Natural killer cell (primary cell): ENCODE measurements around the gene NEGR1. TPM values are rescaled to one million over a fixed set of nuclear protein-coding genes. Genes with fewer than 3 reads are reported as not detected.

Source experiments
- ATAC-seq, 3 donors: fragments of 150-1000 bp in 2 of 3; fragments of 200-7000 bp in 1 of 3; cut with Tn5 transposase; 1 replicate in 1 of 3; 2 replicates in 2 of 3; pipeline ENCODE4 v1.10.0; 2021; ENCODE audit warnings: mild to moderate bottlenecking in 2 of 3, moderate library complexity in 2 of 3
- DNase-seq, 2 donors: peaks; one replicate each; pipeline versions ENCODE4 v3.0.0 to v3.0.0-alpha.2; 2013 to 2021; ENCODE audit warnings: mixed read lengths in 1 of 2
- H3K27ac ChIP-seq: one replicate; pipeline ENCODE4 v1.5.1; 2013; ENCODE audit warnings: mild to moderate bottlenecking, low read length
- H3K27me3 ChIP-seq: one replicate; pipeline ENCODE4 v1.6.1; 2013; ENCODE audit warnings: low read length; ENCODE audit not compliant: control insufficient read depth, insufficient read depth
- H3K36me3 ChIP-seq: one replicate; pipeline ENCODE4 v1.6.1; 2013; ENCODE audit warnings: low read length; ENCODE audit not compliant: control insufficient read depth, insufficient read depth
- H3K4me1 ChIP-seq: one replicate; pipeline ENCODE4 v1.6.1; 2013; ENCODE audit warnings: low read length; ENCODE audit not compliant: control insufficient read depth, insufficient read depth
- H3K4me3 ChIP-seq: one replicate; pipeline ENCODE4 v1.5.1; 2013; ENCODE audit warnings: low read length
- H3K9me3 ChIP-seq: one replicate; pipeline ENCODE4 v1.6.1; 2013; ENCODE audit warnings: low read length; ENCODE audit not compliant: control insufficient read depth, insufficient read depth
- H3K27ac Mint-ChIP-seq, 2 donors: one replicate each; pipeline ENCODE4 v1.8.0; 2022; ENCODE audit warnings: mild to moderate bottlenecking in 2 of 2, mixed read lengths in 2 of 2, moderate library complexity in 1 of 2
- H3K27me3 Mint-ChIP-seq, 2 donors: one replicate each; pipeline ENCODE4 v1.8.0; 2022; ENCODE audit warnings: low read depth in 2 of 2, mixed read lengths in 2 of 2
- H3K36me3 Mint-ChIP-seq: one replicate; pipeline ENCODE4 v1.8.0; 2022; ENCODE audit warnings: mixed read lengths
- H3K4me1 Mint-ChIP-seq, 2 donors: one replicate each; pipeline ENCODE4 v1.8.0; 2022; ENCODE audit warnings: mixed read lengths in 2 of 2
- H3K4me3 Mint-ChIP-seq: one replicate; pipeline ENCODE4 v1.8.0; 2022; ENCODE audit warnings: mild to moderate bottlenecking, moderate library complexity, mixed read lengths
- H3K9me3 Mint-ChIP-seq, 2 donors: one replicate each; pipeline ENCODE4 v1.8.0; 2022; ENCODE audit warnings: mixed read lengths in 2 of 2
- CTCF ChIP-seq: fragments of 200-600 bp; IDR thresholded peaks from one replicate; pipeline ENCODE4 v1.8.0; 2022; ENCODE audit warnings: antibody characterized with exemption
- WGBS: methylation state at CpG from one replicate; pipeline ENCODE4 v1.1.7; 2013; ENCODE audit warnings: missing lambda C conversion rate; ENCODE audit not compliant: insufficient coverage; 5-methylcytosine and 5-hydroxymethylcytosine counted together
- intact Hi-C: fragments of 100-400 bp; cut with micrococcal nuclease; formaldehyde crosslinking; loops from one replicate; pipeline ENCODE4 v1.14.2; 2022
- total RNA-seq, 4 donors: library from RNA; stranded (reverse); fragments of 120-200 nt in 1 of 4; gene quantifications; one replicate each; pipeline versions ENCODE4 v1.2.3 to v1.2.4, GENCODE V29; 2013 to 2022

The NEGR1 gene
- total RNA-seq, 3 donors from 2014 or later (not counting 1 experiment from before 2014, with no cell fraction given), result 0.55 to 1.3 TPM; not detected in 1

GRCh38 chr1:71668065-71668464 is 614.3 kb downstream of the NEGR1 start:
- peaks cover 8 to 16% of the 10 kb centered on the region in 2 donors for H3K9me3 Mint-ChIP-seq
- H3K36me3 Mint-ChIP-seq, result no peaks in the 10 kb centered on the region
- H3K27ac Mint-ChIP-seq, result no peak overlapping the region
- no peaks in the 10 kb centered on the region for H3K4me1 ChIP-seq
- H3K4me3 Mint-ChIP-seq, result no peak overlapping the region
- TF ChIP-seq CTCF, result no peak
- no peaks in the 10 kb centered on the region for H3K27me3 Mint-ChIP-seq
- no peaks in the 10 kb centered on the region for H3K27me3 ChIP-seq
- intact Hi-C loops, result no loop called here
- no peaks in the 10 kb centered on the region for H3K4me1 Mint-ChIP-seq
- ATAC-seq (no peak), DNase-seq (no peak)
- no peaks in the 10 kb centered on the region for H3K9me3 ChIP-seq
- no peak overlapping the region for H3K4me3 ChIP-seq
- H3K27ac ChIP-seq, result no peak overlapping the region
- 86% methylated on average over 3 of the region's 3 CpGs for WGBS
- H3K36me3 ChIP-seq, result no peaks in the 10 kb centered on the region

DNA sequence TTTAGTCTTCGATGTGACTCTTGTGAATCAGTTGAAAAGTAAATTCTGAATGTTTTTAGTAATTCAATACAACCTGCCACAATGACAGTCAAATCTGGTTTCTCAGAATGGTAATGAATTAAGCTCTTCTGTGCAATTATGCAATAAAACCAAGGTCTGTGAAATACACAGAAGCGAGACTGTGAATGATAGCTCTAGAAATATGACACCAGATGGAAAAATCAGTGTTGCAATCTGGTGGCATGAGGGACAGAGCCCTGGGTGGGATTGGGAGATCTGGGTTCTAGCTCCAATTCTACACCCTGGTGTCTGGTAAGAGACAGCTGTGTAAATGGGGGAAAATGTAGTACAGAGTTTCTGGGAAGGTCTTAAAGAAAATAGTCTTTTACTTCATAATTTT is 615.1 kb downstream of the NEGR1 start:
- DNase-seq, result no peak
- no peak overlapping the region for H3K4me3 ChIP-seq
- no peaks in the 10 kb centered on the region for H3K4me1 Mint-ChIP-seq
- no peaks in the 10 kb centered on the region for H3K4me1 ChIP-seq
- no peaks in the 10 kb centered on the region for H3K27me3 Mint-ChIP-seq
- H3K27ac ChIP-seq, result no peak overlapping the region
- no peaks in the 10 kb centered on the region for H3K27me3 ChIP-seq
- ATAC-seq, result no peak
- WGBS, result 71% methylated on average over 1 of the region's 2 CpGs
- no peak for TF ChIP-seq CTCF
- H3K27ac Mint-ChIP-seq, result no peak overlapping the region
- H3K9me3 ChIP-seq, result no peaks in the 10 kb centered on the region
- no peaks in the 10 kb centered on the region for H3K36me3 ChIP-seq
- peaks cover 8 to 16% of the 10 kb centered on the region in 2 donors for H3K9me3 Mint-ChIP-seq
- H3K36me3 Mint-ChIP-seq, result no peaks in the 10 kb centered on the region
- intact Hi-C loops, result no loop called here
- no peak overlapping the region for H3K4me3 Mint-ChIP-seq

- Histone ChIP-seq H3K4me3 (no peak overlapping the region), H3K36me3 (no peaks in the 10 kb centered on the region), H3K9me3 (no peaks in the 10 kb centered on the region), H3K4me1 (no peaks in the 10 kb centered on the region), H3K27me3 (no peaks in the 10 kb centered on the region), H3K27ac (no peak overlapping the region)
- intact Hi-C loops, result no loop called here
- H3K4me3 Mint-ChIP-seq, result no peak overlapping the region
- no peaks in the 10 kb centered on the region for H3K36me3 Mint-ChIP-seq
- no peak for TF ChIP-seq CTCF
- peaks cover 8 to 13% of the 10 kb centered on the region in 2 donors for H3K9me3 Mint-ChIP-seq
- no peaks in the 10 kb centered on the region for H3K4me1 Mint-ChIP-seq
- no peak overlapping the region for H3K27ac Mint-ChIP-seq
- ATAC-seq, result no peak
- no peaks in the 10 kb centered on the region for H3K27me3 Mint-ChIP-seq
- DNase-seq, result no peak
These were observed 615.7 kb downstream of the NEGR1 start for GRCh38 chr1:71666609-71667008.

- H3K4me3 ChIP-seq, result no peak overlapping the region
- ATAC-seq (no peak), DNase-seq (no peak)
- no peaks in the 10 kb centered on the region for H3K9me3 ChIP-seq
- no peaks in the 10 kb centered on the region for H3K4me1 Mint-ChIP-seq
- no peak for TF ChIP-seq CTCF
- no peaks in the 10 kb centered on the region for H3K27me3 ChIP-seq
- WGBS, result 91% methylated on average over 3 of the region's 4 CpGs
- H3K36me3 Mint-ChIP-seq, result no peaks in the 10 kb centered on the region
- no peak overlapping the region for H3K4me3 Mint-ChIP-seq
- peaks cover 2 to 11% of the 10 kb centered on the region in 2 donors for H3K9me3 Mint-ChIP-seq
- H3K27ac ChIP-seq, result no peak overlapping the region
- H3K36me3 ChIP-seq, result no peaks in the 10 kb centered on the region
- H3K4me1 ChIP-seq, result no peaks in the 10 kb centered on the region
- no peak overlapping the region for H3K27ac Mint-ChIP-seq
- intact Hi-C loops, result no loop called here
- H3K27me3 Mint-ChIP-seq, result no peaks in the 10 kb centered on the region
These were observed 621.9 kb downstream of the NEGR1 start for GRCh38 chr1:71660411-71660810.
